Measurements from ENCODE around the gene SDK2.

DNA sequence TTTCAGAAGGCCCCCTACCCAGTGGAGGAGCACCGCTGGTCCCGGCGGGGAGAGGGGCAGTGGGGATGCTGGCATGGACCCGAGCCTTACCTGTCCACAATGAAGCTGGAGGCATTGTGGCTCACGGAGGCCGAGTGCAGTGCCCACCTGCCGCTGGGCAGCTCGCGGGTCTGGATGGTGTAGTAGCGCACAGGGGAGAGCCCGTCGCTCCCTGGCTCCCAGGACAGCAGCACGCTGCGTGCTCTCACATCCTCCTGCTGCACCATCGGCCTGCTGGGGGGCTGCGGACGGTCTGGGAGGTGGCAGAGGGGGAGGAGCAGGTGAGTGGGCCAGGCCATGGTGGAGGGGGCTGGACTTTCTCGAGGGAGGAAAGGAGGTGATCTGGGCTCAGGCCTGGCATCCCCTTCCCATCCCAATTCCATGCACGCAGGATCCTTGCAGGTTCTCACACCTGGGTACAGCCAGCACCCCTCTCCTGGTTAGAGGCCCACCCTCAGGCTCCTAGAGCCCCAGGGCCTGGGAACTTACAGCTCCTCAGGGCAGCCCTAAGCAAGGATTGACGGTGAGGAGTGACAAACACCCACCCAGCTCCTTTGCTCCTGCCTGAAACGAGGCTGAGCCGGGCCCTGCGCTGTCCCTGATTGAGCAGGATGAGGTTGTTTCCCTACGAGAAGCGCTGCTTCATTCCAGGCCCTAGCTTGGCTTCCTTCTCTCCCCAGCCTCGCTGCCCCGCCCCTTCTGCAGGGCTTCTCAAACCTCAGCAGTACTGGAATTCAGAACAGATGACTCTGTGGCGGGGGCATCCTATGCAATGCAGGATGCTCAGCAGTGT is 256.3 kb downstream of the SDK2 start:
- TF ChIP-seq, protein P1, sequence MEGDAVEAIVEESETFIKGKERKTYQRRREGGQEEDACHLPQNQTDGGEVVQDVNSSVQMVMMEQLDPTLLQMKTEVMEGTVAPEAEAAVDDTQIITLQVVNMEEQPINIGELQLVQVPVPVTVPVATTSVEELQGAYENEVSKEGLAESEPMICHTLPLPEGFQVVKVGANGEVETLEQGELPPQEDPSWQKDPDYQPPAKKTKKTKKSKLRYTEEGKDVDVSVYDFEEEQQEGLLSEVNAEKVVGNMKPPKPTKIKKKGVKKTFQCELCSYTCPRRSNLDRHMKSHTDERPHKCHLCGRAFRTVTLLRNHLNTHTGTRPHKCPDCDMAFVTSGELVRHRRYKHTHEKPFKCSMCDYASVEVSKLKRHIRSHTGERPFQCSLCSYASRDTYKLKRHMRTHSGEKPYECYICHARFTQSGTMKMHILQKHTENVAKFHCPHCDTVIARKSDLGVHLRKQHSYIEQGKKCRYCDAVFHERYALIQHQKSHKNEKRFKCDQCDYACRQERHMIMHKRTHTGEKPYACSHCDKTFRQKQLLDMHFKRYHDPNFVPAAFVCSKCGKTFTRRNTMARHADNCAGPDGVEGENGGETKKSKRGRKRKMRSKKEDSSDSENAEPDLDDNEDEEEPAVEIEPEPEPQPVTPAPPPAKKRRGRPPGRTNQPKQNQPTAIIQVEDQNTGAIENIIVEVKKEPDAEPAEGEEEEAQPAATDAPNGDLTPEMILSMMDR (IDR thresholded peaks at IDR 0.05; ENCODE audit: insufficient read depth, low read depth, low read length): no peak
- no peak for TF ChIP-seq EZH2 (IDR thresholded peaks at IDR 0.05; ENCODE audit: insufficient read depth, low read length)
